GM19324 (cell line): ENCODE results near the gene ASGR2.
"Not testable (repeated sequence)": the region's sequence is repeated elsewhere in the genome, so short reads cannot be mapped to it uniquely, and the experiment has no call there.

Experiments used
- ATAC-seq: cut with Tn5 transposase; IDR thresholded peaks from one replicate; pipeline ENCODE4 v1.9.1; 2021; ENCODE audit warnings: mild to moderate bottlenecking, moderate library complexity; ENCODE audit not compliant: unreplicated experiment, low FRiP score

ASGR2 gene, protein sequence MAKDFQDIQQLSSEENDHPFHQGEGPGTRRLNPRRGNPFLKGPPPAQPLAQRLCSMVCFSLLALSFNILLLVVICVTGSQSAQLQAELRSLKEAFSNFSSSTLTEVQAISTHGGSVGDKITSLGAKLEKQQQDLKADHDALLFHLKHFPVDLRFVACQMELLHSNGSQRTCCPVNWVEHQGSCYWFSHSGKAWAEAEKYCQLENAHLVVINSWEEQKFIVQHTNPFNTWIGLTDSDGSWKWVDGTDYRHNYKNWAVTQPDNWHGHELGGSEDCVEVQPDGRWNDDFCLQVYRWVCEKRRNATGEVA

GRCh38 chr17:7114241-7114874, at the start of gene ASGR2:
Gene ASGR2 (minus strand): TSS chr17:7114822. CDS start chr17:7114240, 582 bp downstream.
- no peak for ATAC-seq

DNA sequence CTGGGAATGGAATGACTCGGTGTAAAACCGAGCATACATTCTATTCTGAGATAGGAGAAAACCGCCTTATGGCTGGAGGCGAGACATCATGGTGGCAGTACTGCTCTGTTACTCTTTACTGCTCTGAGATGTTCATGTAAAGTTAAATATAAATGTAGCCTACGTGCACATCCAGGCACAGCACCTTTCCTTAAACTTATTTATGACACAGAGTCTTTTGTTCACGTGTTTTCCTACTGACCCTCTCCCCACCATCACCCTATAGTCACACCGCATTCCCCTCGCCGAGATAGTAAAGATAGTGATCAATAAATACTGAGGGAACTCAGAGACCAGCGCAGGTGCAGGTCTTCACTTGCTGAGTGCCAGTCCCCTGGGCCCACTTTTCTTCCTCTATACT, 44.9 kb upstream of the ASGR2 start:
- not testable (repeated sequence) for ATAC-seq

GRCh38 chr17:7158424-7158823, 43.8 kb upstream of the ASGR2 start:
- not testable (repeated sequence) for ATAC-seq

DNA sequence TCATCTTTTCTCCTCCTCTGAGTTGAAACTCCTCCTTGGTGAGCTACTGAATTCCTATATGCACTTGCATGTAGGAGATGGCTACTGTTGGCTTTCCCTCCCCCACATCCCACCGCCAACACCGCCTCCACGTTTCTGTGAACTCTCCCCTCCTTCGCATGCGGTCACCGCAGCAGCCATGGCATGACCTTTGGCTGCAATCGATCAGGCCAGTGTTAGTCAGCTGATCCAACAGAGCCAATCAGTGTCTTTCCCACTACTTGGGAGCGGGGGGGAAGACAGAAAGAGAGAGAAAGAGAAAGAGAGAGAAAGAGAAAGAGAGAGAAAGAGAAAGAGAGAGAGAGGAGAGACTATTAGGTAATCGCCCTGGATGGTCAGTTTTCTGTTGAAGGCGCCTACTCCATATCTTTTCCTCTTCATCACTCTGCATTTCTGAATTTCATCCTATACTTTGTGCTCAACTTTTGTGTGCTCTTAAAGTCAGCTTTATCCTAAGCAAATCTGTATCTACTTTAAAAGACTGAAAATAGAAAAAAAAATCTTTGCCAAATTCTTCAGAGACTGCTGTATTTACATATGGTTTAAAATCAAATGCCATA, 41.8 kb upstream of the ASGR2 start:
- ATAC-seq, result no peak

DNA sequence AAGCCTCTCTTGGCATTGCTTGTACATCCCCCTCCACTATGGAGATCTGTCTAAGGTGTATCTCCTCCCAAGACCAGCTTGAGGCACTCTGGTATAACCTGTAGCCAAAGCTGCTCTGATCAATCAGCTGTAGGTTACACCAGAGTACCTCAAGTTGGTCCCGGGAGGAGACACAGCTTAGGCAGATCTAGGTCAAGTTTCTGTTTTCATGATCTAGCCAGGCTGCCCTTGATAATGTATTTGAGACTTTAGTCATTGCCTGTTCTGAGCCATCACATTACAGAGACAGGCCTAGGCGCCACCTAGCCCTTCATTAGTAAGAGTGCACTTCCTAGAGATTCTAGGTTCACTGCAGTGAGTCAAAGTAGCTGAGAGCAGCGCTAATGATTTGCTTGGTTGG, 33.1 kb upstream of the ASGR2 start:
- no peak for ATAC-seq

DNA sequence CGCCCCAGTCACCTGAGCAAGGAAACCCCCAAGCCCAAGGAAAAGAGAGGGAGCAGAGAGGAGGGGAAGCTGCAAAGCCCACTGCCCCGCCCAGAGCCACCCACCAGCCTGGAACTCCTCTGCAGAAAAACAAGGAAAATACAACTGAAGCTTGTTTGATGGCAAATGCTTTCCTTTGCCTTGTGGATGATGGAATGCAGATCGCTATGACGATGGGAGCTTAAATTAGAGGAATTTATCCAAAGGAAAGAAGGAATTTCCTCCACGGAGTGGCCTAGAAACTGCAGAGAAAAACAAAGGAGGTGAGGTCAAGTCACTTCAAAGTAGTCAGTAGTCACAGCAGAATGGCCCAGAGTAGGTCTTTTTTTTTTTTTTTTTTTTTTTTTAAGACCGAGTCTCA, 31.5 kb upstream of the ASGR2 start:
- no peak for ATAC-seq

- ATAC-seq, result no peak
Observed at GRCh38 chr17:7144213-7144612, 29.6 kb upstream of the ASGR2 start.

DNA sequence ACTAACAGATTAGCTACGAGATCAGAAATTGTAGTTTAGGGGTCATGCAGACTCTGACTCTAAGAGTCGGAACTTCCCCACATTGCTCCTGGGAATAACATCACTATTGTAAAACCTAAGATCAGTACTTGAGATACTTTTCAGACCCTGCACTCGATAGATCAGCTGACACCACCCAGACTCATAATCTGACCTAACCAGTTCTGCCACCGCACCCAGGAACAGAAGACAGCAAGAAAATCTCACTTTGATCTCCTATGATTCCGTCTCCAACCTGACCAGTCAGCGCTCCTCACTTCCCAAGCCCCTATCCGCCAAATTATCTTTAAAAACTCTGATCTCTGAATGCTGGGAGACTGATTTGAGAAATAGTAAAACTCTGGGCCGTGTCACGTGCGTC, 27.2 kb upstream of the ASGR2 start:
- ATAC-seq, result no peak

- no peak for ATAC-seq
Observed at GRCh38 chr17:7139400-7139799, 24.8 kb upstream of the ASGR2 start.

DNA sequence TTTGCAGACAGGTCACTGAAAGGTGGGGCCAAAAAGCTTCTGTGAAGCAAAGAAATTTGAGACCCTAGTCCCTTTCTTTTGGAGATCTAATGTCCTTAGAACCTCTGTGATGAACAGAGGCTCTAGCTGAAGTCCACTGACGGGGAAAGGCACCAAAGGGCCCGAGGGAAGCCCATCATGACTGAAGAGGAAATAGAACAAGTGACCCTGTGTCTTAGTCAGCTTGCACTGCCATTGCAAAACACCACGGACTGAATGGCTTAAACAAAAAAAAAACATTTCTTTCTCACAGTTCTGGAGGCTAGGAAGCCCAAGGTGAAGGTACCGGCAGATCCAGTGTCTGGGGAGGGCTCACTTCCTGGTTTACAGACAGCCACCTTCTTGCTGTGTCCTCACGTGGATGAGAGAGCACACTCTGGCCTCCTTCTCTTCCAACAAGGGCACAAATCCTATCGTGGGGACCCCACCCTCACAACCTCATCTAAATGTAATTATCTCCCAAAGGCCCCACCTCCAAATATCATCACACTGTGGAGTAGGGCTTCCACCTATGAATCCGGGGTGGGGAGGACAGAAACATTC, 24.3 kb upstream of the ASGR2 start:
- ATAC-seq, result no peak

- ATAC-seq, result no peak
Observed at GRCh38 chr17:7137171-7137943, 22.7 kb upstream of the ASGR2 start.

DNA sequence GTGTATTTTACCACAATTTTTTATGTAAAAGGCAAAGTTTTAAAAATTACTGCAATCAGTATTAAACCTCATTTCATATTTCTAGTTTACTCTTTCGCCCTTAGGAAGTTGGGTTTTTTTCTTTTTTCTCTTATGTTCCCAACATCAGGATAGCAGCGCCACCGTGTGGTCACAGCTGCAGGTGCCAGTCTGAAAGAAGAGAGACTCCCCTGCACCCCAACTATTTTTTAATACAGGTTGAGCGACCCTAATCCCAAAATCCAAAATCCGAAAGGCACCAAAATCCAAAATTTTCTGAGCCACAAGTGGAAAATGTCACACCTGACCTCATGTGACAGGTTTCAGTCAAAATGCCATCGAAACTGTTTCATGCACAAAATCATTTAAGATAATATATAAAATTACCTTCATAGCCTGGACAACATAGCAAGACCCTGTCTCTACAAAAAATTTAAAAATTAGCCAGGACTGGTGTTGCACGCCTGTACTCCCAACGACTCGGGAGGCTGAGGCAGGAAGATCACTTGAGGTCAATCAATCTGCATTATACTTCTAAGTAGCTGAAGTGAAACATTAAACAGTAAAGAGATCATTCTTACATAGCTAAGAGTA, 21.8 kb upstream of the ASGR2 start:
- no peak for ATAC-seq

GRCh38 chr17:7133916-7134315, 19.3 kb upstream of the ASGR2 start:
- no peak for ATAC-seq

GRCh38 chr17:7133424-7133823, 18.8 kb upstream of the ASGR2 start:
- no peak for ATAC-seq

- no peak for ATAC-seq
Observed at GRCh38 chr17:7132511-7133094, 18.0 kb upstream of the ASGR2 start.

- no peak for ATAC-seq
Observed at GRCh38 chr17:7131423-7131791, 16.8 kb upstream of the ASGR2 start.

DNA sequence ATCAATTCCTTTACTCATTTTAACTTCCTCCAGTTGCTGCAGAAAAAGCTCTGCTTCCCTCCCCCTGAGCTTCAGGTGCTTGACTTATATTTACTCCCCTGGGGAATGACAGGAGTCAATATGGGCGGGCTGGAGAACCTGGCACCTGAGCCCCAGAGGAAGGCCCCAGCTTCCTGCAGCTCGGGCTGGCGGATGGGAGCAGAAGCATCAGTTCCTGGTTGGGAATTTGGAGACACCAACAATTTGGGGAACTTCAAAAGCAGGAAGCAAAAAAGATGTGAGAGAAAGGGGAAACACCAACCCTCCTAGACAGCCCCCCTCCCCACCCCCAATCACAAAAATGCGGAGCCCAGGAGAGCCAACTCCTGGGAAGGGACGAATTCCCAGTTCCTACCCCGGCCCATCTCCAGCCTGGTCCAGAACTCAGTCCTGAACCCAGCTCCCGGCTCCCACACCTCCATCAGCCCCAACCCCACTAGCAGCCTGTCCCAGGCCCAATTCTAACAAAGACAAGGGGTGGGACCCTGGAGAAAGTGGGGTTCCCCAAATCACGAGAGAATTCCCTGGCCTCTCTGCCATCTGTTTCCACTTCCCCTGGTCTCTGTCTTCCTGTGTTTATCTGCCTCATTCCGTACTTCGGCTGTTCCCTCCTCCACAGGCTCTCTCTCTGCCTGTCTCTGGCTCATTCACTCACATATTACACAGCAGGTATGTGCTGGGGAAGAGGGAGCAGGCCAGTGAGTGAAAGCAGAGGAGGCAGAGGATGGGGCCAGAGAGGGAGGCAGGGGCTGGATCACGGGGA, 16.2 kb upstream of the ASGR2 start:
- no peak for ATAC-seq

GRCh38 chr17:7129311-7129710, 14.7 kb upstream of the ASGR2 start:
- ATAC-seq, result no peak

DNA sequence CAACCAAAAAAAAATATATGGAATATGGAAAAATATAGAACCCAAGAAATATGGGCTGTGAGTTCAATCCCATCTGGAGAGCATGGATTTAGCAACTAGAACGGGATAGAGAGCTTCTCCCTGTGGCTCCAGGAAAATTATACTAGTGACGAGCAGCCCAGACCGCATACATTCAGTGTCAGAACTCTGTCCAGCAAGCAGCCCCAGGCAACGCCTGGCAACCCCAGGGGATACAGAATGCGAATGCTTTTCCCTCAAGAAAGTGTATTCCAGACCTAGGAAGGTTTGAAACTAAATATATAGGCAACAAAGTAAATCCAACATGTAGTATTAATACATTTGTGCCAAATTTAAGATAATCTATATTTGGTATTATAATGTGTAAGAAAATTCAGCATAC, 13.5 kb upstream of the ASGR2 start:
- no peak for ATAC-seq
